Spinal cord (tissue), 10 donors: ENCODE results near the gene YARS1. TPM values are rescaled to one million over a fixed set of nuclear protein-coding genes. Genes with fewer than 3 reads are reported as not detected.
A peak's percentile ranks its signal among the peaks of the same experiment; 100 is the strongest.

Source experiments
- DNase-seq, 6 donors: peaks; one replicate each; pipeline versions ENCODE4 v3.0.0 to v3.0.0-alpha.2; 2013 to 2015; ENCODE audit warnings: low spot score in 6 of 6, low read depth in 4 of 6
- H3K27ac ChIP-seq: one replicate; pipeline ENCODE4 v1.5.1; 2013; ENCODE audit warnings: low read depth, low read length, control low read depth
- H3K27me3 ChIP-seq: one replicate; pipeline ENCODE4 v1.6.1; 2013; ENCODE audit warnings: low read length; ENCODE audit not compliant: control insufficient read depth, insufficient read depth
- H3K36me3 ChIP-seq: one replicate; pipeline ENCODE4 v1.6.1; 2013; ENCODE audit warnings: low read length; ENCODE audit not compliant: control insufficient read depth, insufficient read depth
- H3K4me1 ChIP-seq: one replicate; pipeline ENCODE4 v1.6.1; 2013; ENCODE audit warnings: low read length; ENCODE audit not compliant: control insufficient read depth, insufficient read depth
- H3K4me3 ChIP-seq: one replicate; pipeline ENCODE4 v1.5.1; 2013; ENCODE audit warnings: low read depth, low read length, control low read depth
- H3K9me3 ChIP-seq: one replicate; pipeline ENCODE4 v1.6.1; 2013; ENCODE audit warnings: low read length; ENCODE audit not compliant: control insufficient read depth, insufficient read depth
- WGBS: methylation state at CpG from one replicate; pipeline ENCODE4 v1.1.5; 2013; ENCODE audit warnings: missing lambda C conversion rate; ENCODE audit not compliant: insufficient coverage; 5-methylcytosine and 5-hydroxymethylcytosine counted together
- long read RNA-seq, 4 donors: transcript quantifications; one replicate each; lab custom pipeline, GENCODE V29; 2026
- polyA plus RNA-seq, 2 donors: library from polyadenylated mRNA; unstranded; fragments of 120-200 nt; gene quantifications; one replicate each; pipeline ENCODE4 v1.2.1, GENCODE V29; 2013; ENCODE audit not compliant: insufficient read length in 2 of 2
- total RNA-seq, 2 donors: library from RNA; depleted of rRNA in 1 of 2; stranded (reverse); fragments of 120-200 nt in 1 of 2; fragments of >200 nt in 1 of 2; gene quantifications; one replicate each; pipeline versions ENCODE4 v1.2.3 to v1.2.4, GENCODE V29; 2013 to 2014
- donor health status: healthy.

The YARS1 gene
- total RNA-seq, result 10 to 100 TPM; 51.8 to 54.3 TPM
- polyA plus RNA-seq, result 100 to 1,000 TPM in 1 of 2 donors, 10 to 100 TPM in 1; 81.8 to 105 TPM
- long read RNA-seq, donor 1, transcript YARS-201 (13 exons, 3,238 nt), result major isoform, 20 of 84 reads
- long read RNA-seq, donor 1, partial matches to known transcripts, result 58 of 84 reads
- long read RNA-seq, donor 1, other reads (novel, unspliced or antisense), result 0 of 84 reads
- long read RNA-seq, donor 2, transcript YARS-201 (13 exons, 3,238 nt), result major isoform, 9 of 14 reads
- long read RNA-seq, donor 2, partial matches to known transcripts, result 0 of 14 reads
- long read RNA-seq, donor 2, other reads (novel, unspliced or antisense), result 0 of 14 reads
- long read RNA-seq, donor 3, partial matches to known transcripts, result 0 of 6 reads
- long read RNA-seq, donor 3, other reads (novel, unspliced or antisense), result 0 of 6 reads
- long read RNA-seq, donor 4, transcript YARS-209 (2 exons, 2,178 nt), result major isoform, 5 of 34 reads
- long read RNA-seq, donor 4, partial matches to known transcripts, result 23 of 34 reads
- long read RNA-seq, donor 4, other reads (novel, unspliced or antisense), result 0 of 34 reads

DNA sequence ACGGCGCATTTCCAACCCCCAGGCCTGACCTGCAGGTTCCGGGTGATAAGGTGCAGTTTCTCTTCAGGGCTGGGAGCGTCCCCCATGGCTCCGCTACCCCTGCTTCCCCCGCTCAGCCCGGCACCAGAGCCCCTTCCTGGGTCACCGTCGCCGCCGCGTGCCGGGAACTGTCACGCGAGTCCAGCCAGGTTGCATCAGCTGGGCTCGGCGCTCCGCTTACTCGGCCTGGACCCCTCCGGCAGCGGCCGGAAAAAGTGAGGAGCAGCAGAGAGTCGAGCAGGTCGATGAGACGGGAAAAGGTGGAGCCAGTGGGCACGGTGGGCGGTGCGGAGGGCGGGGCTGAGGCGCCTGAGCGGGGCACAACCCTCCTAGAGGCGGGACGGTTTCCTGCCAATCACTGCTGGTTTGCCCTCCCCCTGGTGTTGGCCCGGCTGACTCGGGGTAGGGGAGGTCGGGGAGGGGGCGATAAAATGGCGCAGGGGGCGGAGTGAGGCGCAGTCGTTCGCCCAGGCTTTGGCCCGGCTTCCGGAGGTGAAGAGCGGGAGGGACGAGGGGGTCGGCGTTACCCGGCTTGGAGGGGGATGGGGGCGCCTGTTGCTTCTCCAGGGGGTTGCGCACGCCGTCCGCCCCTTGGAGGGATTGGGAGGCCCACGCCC lies at the start of gene YARS1, which contains the start of gene S100PBP:
Gene YARS1 (minus strand): TSS at position 200 of the 656 bp plus-strand sequence. CDS start 114 bp downstream, at position 86.
Gene S100PBP (plus strand): TSS at position 495 of the 656 bp plus-strand sequence. CDS start 8,447 bp downstream, outside the sequence.
- Histone ChIP-seq H3K27me3 (no peaks in the 10 kb centered on the region), H3K36me3 (no peaks in the 10 kb centered on the region), H3K9me3 (no peaks in the 10 kb centered on the region), H3K4me3 (peak within 1 kb of the TSS; percentile 86), H3K4me1 (peaks cover 24% of the 10 kb centered on the region), H3K27ac (peak within 1 kb of the TSS; percentile 97)
- WGBS, result under 1% methylated on average over 54 of the region's 55 CpGs
- peak; percentile 92 to 99 (median 96) for DNase-seq

DNA sequence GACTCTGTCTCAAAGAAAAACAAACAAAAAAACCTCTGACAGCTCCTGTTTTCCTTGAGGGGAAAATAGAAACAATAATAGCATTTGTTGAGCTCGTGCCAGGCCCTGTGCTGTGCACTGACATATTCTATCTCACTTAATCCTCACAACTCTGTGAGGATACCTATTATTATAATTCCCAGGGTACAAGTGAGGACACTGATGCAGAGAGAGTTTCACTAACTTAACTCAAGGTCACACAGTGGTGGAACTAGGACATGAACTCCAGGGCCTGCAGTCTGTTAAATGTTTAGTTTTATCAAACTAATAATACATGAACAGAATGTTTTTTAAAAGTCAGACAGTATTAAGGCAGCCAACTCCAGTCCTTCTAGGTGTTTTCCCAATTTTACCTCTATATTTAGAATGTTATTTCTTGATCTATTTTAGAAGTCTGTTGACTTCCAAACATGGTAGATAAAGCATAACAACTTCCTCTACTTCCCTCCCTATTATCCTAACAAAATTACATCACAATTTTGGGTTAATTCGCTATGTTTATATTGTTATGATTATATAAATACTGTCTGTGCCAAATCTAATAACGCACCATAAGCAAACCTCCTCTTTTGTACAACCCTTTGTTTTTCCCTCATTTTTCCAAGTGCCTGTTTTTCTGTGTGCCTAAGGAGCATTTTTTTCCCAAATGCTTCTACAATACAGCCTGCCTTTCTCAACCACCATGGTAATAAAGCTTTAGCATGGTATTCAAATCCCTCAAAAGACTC lies 48.7 kb upstream of the YARS1 start:
- DNase-seq, result peak in 1 of 6 donors; percentile 1
- H3K36me3 ChIP-seq, result peaks cover 45% of the 10 kb centered on the region
- H3K4me1 ChIP-seq, result peaks cover 28% of the 10 kb centered on the region
- no peak overlapping the region for H3K27ac ChIP-seq
- H3K27me3 ChIP-seq, result no peaks in the 10 kb centered on the region
- H3K9me3 ChIP-seq, result no peaks in the 10 kb centered on the region
- no peak overlapping the region for H3K4me3 ChIP-seq
- WGBS, result 67% methylated on average over 1 of the region's 3 CpGs

DNA sequence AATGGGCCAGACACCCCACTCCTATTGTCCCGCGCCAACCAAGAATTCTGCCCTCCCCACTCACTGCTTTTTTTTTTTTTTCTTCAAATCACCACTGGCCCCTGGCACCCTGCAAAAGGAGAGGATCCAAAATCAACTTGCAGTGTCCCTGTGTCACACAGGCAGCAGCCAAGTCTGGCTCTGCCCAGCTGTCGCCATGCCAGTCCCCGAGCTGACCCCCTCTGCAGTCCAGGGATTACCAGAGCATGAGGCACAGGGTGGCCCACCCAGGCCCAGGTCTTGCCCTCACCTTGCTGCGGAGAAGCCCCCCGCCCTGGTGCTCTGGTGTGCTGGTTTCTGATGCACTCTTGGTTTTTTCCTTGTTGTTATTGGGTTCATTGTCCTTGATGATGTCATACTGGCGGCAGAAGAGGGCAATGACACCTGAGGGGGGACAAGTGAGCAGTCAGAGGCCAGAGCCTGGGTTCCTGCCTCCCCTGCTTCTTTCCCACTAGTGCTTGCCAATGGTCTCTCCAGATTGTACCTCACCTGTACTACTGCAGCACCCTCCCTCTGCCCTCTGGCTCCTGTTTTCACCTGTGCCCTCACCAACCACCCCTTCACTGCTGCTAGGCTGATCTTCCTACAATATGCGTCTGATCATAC lies 47.3 kb upstream of the YARS1 start:
- Histone ChIP-seq H3K9me3 (no peaks in the 10 kb centered on the region), H3K4me3 (no peak overlapping the region), H3K27ac (no peak overlapping the region), H3K27me3 (no peaks in the 10 kb centered on the region), H3K36me3 (peaks cover 43% of the 10 kb centered on the region), H3K4me1 (peaks cover 19% of the 10 kb centered on the region)
- WGBS, result 94% methylated on average over 6 of the region's 8 CpGs
- DNase-seq, result no peak

DNA sequence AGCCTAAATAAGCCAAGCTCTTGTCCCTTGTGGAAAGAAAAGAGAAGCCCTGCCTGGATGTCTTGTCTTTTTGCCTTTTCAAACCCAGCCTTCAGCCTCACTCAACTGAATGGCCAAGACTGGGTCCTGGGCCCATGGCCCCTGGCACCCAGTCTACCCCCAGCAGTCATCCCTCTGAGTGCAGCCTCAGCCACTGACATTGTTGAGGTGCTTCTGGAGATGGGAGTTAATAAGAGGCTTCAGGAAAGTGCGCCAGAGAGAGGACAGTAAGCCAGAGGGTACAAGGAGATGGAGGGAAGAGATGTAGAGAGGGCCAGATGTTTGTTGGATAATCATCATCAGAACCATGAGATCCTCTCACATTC lies 46.7 kb upstream of the YARS1 start:
- Histone ChIP-seq H3K27ac (no peak overlapping the region), H3K36me3 (peaks cover 40% of the 10 kb centered on the region), H3K4me1 (peaks cover 13% of the 10 kb centered on the region), H3K4me3 (no peak overlapping the region), H3K27me3 (no peaks in the 10 kb centered on the region), H3K9me3 (no peaks in the 10 kb centered on the region)
- 100% methylated on average over 1 of the region's 1 CpG for WGBS
- DNase-seq, result no peak

DNA sequence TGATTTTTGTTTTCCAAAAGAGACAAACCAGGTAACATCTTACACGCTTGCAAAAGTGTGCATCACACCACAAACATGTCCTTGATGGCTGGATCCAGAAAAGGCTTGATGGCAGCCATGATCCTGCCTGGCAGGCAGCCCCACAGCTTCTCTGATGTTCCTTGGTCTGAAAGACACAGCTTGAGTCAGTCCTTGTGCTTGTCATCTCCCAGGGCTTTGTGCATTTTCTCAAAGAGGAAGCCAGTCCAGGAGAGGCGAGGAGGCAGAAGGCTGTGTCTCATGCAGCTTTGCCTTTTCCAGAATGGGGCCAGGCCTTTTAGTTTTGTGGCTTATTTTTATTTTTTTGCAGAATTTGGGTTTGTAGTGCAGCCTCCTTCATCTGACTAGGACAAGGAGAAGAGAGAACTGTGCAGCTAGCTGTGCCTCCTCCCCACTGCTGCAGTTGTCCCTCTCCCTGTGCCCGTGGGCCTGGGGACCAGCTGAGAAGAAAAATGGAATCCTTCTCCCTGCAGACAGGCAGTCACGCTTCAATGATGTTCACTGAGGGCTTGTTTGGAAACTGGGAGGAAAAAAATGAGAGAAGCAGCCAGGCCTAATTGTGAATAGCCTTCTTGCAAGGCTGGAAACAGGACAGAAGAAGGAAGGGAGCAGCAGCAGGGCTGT lies 46.2 kb upstream of the YARS1 start:
- Histone ChIP-seq H3K27ac (no peak overlapping the region), H3K4me3 (no peak overlapping the region), H3K4me1 (peaks cover 12% of the 10 kb centered on the region), H3K9me3 (no peaks in the 10 kb centered on the region), H3K27me3 (no peaks in the 10 kb centered on the region), H3K36me3 (peaks cover 37% of the 10 kb centered on the region)
- DNase-seq, result peak in 1 of 6 donors; percentile 2
- WGBS, result 49% methylated on average over 4 of the region's 4 CpGs

DNA sequence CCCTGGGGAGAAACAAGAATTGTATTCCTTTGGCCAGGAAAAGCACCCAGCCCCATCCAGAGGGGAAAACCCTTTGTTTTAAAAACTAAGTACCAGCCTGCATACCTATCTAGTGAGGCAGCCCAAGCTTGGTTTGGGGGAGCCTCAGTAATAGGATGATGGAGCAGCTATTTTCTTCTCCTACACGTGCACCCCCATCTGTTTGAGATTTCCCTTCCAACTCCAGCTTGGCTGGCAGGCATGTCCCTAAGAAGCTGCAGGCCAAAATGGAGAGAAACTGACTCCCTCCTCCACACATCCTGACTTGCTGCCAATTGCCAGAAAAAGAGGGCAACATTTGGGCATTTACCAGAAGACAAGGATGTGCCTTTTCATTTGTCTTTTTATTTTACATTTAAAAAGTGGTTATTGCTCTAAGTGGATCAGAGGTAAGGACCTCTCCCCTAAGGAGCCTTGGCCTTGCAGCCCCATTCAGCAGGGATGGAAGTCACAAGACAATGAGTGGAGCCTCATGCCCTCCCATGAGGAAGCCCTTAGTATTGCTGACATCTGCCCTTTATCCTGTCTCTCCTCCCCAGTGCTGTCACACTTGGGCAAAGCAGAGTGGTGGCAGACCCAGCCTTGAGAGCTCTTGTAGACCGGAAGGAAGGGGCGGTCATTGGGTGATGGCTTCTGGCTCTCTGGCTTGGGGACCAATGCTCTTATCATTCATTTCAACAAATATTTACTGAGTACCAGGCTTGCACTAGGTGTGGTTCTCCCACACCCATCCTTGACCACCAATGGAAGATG lies 44.9 kb upstream of the YARS1 start:
- peak in 1 of 6 donors; percentile 92 for DNase-seq
- H3K27me3 ChIP-seq, result no peaks in the 10 kb centered on the region

DNA sequence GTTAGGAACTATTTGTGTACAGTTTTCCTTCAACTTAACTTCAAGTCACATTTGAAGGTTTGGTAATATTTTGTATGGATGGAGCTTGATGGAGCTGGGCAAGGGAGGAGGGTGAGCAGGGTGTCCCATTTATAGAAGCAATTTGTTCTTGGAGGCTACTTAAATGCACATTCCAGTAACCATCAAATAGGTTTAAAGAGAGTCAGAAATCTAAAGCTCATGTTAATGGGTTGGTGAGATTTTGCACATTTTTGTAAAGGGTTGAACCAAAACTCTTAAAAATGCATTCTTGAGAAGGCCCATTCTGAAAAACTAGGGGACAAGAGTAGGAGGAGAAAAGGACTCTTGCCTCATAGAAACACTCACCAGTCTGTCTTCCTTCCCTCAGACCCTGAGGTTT lies 43.4 kb upstream of the YARS1 start:
- no peak overlapping the region for H3K27ac ChIP-seq
- DNase-seq, result no peak
- peaks cover 24% of the 10 kb centered on the region for H3K36me3 ChIP-seq
- H3K4me3 ChIP-seq, result no peak overlapping the region
- no peaks in the 10 kb centered on the region for H3K27me3 ChIP-seq
- peaks cover 12% of the 10 kb centered on the region for H3K4me1 ChIP-seq
- H3K9me3 ChIP-seq, result no peaks in the 10 kb centered on the region

More for the DNA sequence above, 44.9 kb upstream of the YARS1 start:
- Histone ChIP-seq H3K9me3 (no peaks in the 10 kb centered on the region), H3K4me1 (peaks cover 12% of the 10 kb centered on the region), H3K36me3 (peaks cover 28% of the 10 kb centered on the region), H3K27ac (no peak overlapping the region), H3K4me3 (no peak overlapping the region)
- 100% methylated on average over 2 of the region's 3 CpGs for WGBS

DNA sequence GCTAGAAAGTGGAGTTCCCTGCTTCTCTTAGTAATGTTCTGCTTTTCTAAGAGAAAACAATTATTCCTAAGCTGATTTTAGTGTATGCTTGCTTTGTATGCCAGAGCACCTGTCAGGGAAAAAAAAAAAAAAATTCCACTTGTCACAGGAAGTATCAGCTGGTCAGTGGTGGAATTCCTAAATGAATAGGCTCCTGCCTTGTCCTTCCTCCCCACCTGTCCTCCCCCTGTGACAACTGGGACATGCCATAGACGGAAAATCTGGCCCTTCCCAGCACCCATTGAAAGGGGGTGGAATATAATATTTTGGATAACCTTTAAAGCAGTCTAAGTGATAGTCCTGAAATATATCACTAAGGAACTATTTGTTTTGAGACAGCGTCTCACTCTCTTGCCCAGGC lies 42.8 kb upstream of the YARS1 start:
- Histone ChIP-seq H3K36me3 (peaks cover 23% of the 10 kb centered on the region), H3K27ac (no peak overlapping the region), H3K27me3 (no peaks in the 10 kb centered on the region), H3K9me3 (no peaks in the 10 kb centered on the region), H3K4me1 (peaks cover 12% of the 10 kb centered on the region), H3K4me3 (no peak overlapping the region)
- no peak for DNase-seq
- 100% methylated on average over 1 of the region's 2 CpGs for WGBS
